IPS-18a (cell line): ENCODE data around the gene CCDC106.

ENCODE experiments used
- H3K27ac ChIP-seq: one replicate; pipeline ENCODE4 v1.5.1; 2013; ENCODE audit warnings: low read length
- H3K27me3 ChIP-seq: one replicate; pipeline ENCODE4 v1.6.1; 2013; ENCODE audit warnings: mild to moderate bottlenecking, low read length; ENCODE audit not compliant: control insufficient read depth, insufficient read depth
- H3K36me3 ChIP-seq: one replicate; pipeline ENCODE4 v1.6.1; 2013; ENCODE audit warnings: low read depth, low read length; ENCODE audit not compliant: control insufficient read depth
- H3K4me1 ChIP-seq: one replicate; pipeline ENCODE4 v1.6.1; 2013; ENCODE audit warnings: low read depth, low read length; ENCODE audit not compliant: control insufficient read depth
- H3K4me3 ChIP-seq: one replicate; pipeline ENCODE4 v1.5.1; 2013; ENCODE audit warnings: low read length
- H3K9ac ChIP-seq: one replicate; pipeline ENCODE4 v1.6.1; 2013; ENCODE audit warnings: mild to moderate bottlenecking, low read length, moderate library complexity
- H3K9me3 ChIP-seq: one replicate; pipeline ENCODE4 v1.6.1; 2013; ENCODE audit warnings: low read depth, low read length; ENCODE audit not compliant: control insufficient read depth

CCDC106 gene

DNA sequence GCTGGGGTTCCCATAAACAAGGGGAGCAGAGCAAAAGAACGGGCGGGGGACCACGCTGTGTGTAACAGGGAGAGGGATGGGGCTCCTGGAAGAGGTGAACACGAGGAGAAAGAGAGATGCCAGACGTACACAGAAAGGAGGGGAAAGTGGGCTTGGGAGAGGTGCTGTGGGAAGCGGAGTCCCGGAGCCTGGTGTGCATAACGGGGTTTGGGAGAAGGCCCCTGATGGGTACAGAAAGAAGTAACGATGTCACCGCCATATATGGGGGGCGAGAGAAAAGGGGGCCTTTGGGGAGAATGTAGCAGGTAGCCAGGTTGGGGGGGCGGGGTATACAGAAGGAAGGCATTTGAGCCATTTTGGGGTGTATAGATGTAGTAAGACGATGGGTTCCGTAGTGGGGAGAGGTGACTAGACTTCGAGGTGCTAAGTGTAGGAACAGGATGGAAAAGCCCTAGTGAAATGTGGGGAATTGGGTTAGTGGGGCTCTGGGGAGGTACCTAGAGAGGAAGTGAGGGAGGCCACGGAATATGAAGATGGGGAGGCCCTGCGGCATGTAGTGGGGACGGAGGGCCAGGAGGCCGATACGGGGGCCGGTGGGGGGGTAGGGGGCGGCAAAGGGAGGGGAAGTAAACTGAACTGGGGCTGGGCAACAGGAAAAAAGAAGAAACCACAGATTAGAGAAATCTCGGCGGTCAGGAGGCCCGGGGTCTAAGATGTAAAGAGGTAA lies 6.4 kb upstream of the CCDC106 start:
- Histone ChIP-seq H3K27me3 (no peaks in the 10 kb centered on the region), H3K4me1 (peaks cover 7% of the 10 kb centered on the region), H3K9me3 (no peaks in the 10 kb centered on the region), H3K4me3 (peak overlapping the region; percentile 88), H3K36me3 (peaks cover 14% of the 10 kb centered on the region), H3K9ac (peak overlapping the region; percentile 92), H3K27ac (peak overlapping the region; percentile 57)

DNA sequence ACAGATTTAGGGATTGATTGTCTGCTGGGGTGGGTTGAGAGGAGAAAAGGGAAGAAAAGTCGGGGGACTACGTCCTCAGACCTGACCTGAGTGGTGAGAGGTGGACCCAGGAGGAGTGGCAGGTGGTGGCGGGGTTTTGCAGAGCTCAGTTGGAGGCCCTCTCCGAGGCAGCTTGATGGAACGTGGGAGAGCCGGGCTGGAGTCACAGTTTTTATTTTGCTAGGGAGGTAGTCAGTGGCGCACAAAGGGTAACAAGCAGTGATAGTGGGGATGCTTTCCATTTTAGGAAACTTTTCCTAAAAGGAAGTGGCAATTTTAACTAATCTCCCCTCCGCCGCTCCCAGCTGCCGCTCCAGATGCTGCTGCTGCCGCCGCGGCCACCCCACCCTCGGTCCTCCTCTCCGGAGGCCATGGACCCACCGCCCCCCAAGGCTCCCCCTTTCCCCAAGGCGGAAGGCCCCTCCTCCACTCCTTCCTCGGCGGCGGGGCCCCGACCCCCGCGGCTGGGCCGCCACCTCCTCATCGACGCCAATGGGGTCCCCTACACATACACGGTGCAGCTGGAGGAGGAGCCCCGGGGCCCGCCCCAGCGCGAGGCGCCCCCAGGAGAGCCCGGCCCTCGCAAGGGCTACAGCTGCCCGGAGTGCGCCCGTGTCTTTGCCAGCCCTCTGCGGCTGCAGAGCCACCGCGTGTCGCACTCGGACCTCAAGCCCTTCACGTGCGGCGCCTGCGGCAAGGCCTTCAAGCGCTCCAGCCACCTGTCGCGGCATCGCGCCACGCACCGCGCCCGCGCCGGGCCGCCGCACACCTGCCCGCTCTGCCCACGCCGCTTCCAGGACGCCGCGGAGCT lies 5.6 kb upstream of the CCDC106 start:
- Histone ChIP-seq H3K27me3 (no peaks in the 10 kb centered on the region), H3K36me3 (peaks cover 14% of the 10 kb centered on the region), H3K27ac (no peak overlapping the region), H3K4me3 (peak overlapping the region; percentile 88), H3K9me3 (no peaks in the 10 kb centered on the region), H3K9ac (peak overlapping the region; percentile 92), H3K4me1 (peaks cover 10% of the 10 kb centered on the region)

DNA sequence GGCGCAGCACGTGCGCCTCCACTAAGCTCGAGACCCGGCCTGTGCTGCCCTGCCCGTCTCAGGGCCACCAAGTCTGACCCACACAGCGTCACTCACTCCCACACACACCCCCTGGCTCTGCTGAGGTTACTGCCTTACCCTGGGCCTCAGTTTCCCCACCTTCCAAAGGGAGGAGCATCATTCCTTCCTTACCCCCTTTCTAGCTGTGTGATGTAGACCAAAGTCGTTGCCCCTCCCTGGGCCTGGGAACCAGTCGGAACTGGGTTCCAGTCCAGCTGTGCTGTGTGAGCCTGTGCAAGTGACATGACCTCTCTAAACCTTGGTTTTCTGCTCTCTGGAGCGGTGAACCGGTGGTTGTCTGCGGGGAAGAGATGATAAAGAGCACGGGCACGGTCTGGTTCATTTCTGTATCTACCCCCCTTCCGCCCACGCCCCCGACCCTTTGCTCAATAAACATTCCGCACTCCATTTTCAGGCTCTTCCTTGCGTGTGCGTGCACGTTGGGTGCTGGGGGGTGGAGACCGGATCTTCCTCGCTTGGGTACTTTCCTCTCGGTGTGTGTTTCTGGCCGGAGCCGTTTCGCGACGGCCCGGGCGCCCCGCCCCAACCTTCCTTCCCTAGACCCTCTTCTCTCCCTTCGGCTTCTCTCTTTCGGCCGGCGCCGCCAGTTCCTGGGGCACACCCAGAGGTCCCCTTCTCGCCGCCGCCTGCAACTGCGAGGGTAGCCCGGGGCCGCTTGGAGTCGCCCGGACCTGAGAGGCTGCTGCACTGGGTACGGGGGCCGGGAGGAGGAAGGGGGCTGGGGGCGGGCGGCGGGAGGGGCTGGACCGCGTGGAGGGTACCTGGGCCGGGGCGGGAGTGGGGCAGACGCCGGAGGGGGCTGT lies 4.8 kb upstream of the CCDC106 start, which contains the start of gene ZNF581:
Gene ZNF581 (plus strand): TSS at position 647 of the 884 bp plus-strand sequence. CDS start 923 bp downstream, outside the sequence.
- Histone ChIP-seq H3K9ac (peak within 1 kb of the TSS; percentile 92), H3K27ac (no peak within 1 kb of the TSS), H3K9me3 (no peaks in the 10 kb centered on the region), H3K27me3 (no peaks in the 10 kb centered on the region), H3K4me3 (peak within 1 kb of the TSS; percentile 88), H3K4me1 (peaks cover 10% of the 10 kb centered on the region), H3K36me3 (peaks cover 14% of the 10 kb centered on the region)

DNA sequence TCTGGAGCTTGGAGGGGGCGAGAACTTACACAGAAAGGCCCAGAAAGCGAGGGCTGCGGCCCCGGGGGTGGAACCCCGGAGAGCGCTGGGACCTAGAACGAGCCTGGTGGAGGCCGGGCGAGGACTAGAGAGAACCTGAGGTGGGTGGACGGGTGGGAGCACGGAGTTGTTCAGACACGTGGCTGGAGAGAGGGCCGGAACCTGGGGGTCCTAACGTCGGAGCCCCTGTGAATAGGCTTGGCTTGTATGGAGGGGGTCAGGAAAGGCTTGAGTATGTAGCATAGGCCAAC lies 4.2 kb upstream of the CCDC106 start:
- Histone ChIP-seq H3K36me3 (peaks cover 14% of the 10 kb centered on the region), H3K27ac (no peak overlapping the region), H3K27me3 (no peaks in the 10 kb centered on the region), H3K4me1 (peaks cover 13% of the 10 kb centered on the region), H3K4me3 (peak overlapping the region; percentile 88), H3K9me3 (no peaks in the 10 kb centered on the region), H3K9ac (peak overlapping the region; percentile 92)

DNA sequence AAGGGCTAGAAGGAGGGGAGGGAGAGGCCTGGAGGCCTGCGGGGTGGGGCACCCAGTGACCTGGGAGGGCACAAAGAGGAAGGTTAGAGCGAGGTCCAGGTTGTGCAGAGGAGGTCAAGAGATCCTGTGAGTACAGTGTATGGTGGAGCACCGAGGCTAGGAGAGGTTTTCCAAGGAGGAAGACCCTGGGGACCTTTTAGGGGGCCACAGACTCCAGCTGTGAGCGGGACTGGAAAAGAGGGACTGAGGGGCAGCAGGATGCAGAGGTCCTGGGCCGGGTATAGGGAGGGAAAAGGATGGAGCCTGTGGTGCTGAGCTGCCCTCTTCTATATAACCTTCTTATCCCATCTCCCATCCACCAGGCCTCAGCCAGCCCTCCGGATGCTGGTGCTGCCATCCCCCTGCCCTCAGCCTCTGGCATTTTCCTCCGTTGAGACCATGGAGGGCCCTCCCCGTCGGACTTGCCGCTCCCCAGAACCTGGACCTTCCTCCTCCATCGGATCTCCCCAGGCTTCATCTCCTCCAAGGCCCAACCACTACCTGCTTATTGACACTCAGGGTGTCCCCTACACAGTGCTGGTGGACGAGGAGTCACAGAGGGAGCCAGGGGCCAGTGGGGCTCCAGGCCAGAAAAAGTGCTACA lies 3.7 kb upstream of the CCDC106 start:
- Histone ChIP-seq H3K4me1 (peaks cover 13% of the 10 kb centered on the region), H3K27me3 (no peaks in the 10 kb centered on the region), H3K9ac (peak overlapping the region; percentile 92), H3K4me3 (peak overlapping the region; percentile 88), H3K27ac (no peak overlapping the region), H3K9me3 (no peaks in the 10 kb centered on the region), H3K36me3 (peaks cover 14% of the 10 kb centered on the region)

DNA sequence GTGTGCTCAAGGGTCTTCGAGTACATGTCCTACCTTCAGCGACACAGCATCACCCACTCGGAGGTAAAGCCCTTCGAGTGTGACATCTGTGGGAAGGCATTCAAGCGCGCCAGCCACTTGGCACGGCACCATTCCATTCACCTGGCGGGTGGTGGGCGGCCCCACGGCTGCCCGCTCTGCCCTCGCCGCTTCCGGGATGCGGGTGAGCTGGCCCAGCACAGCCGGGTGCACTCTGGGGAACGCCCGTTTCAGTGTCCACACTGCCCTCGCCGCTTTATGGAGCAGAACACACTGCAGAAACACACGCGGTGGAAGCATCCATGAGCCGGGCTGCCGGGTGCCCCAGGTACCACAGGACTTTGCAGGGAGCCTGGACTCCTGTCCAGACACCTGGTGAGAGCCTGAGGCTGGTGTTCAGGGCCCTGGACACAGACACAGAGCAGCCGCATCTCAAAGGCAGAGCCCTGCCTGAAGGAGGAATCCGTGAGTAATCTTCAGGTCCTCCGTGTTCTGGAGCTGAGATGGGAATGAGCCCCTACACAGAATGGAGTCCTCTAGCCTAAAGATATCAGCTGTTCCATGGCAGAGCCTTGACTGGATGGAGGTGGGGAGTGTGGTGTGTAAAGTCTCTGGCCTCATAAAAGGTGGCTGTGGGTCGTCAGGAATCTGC lies 3.0 kb upstream of the CCDC106 start:
- no peak overlapping the region for H3K27ac ChIP-seq
- H3K4me3 ChIP-seq = peak overlapping the region; percentile 88
- H3K4me1 ChIP-seq = peaks cover 13% of the 10 kb centered on the region

DNA sequence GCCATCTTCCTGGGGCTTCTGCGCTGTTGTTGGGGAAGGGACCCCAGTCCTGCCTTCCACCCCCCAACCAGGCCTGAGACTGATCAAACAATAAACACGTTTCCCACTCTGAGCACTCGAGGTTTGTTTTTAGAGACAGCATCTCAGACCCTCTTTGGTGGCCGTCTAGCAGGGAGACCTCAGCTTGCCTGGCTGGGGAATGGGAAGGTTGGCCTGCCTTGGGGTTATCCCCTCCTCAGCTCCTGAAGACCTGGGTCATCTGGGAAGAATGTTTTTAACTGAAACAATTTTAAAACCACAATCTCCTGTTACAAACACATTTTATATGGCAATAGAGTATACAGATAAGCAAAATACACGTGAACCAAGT lies 2.5 kb upstream of the CCDC106 start:
- H3K4me3 ChIP-seq = no peak overlapping the region

More for the DNA sequence above, 3.0 kb upstream of the CCDC106 start:
- no peak overlapping the region for H3K9ac ChIP-seq
- H3K27me3 ChIP-seq = no peaks in the 10 kb centered on the region
- peaks cover 14% of the 10 kb centered on the region for H3K36me3 ChIP-seq
- H3K9me3 ChIP-seq = no peaks in the 10 kb centered on the region

DNA sequence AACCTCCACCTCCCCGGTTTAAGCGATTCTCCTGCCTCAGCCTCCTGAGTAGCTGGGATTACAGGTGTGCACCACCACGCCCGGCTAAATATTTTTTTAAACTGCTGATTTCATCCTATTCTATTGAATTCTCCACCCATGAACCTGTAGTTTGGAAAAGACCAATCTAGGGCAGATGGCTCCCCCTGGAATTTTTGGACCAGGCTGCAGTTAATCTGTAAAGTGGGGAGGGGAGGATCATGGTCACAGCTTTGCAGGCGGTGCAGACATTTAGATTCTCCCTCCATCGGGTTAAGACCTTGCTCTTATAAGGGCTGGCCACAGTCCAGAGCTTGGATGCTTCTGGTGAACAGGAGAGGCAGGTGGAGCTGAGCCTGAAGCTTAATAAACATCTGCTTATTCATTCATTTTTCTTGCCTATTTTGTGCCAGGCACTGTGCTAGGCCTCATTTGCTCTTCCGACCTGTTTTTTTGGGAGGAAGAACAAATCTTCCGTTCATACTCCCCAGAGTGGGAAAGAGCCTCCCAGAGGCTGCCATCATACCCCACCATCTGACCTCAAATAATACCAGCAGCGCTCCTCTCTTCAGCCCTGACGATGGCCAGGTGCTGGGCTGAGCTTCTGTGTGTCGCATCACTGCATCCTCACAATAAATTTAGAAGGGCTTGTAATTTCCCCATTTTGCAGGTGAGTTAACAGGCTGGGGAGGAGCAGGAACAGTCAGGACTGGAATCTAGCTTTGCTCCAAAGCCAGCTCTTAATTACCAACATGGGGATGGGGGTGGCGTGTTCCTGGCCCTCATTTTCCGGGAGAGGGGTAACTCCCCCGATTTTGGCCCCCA lies 902 bp upstream of the CCDC106 start:
- Histone ChIP-seq H3K4me1 (peaks cover 13% of the 10 kb centered on the region), H3K27ac (no peak overlapping the region), H3K36me3 (peaks cover 14% of the 10 kb centered on the region), H3K4me3 (peak overlapping the region; percentile 66), H3K27me3 (no peaks in the 10 kb centered on the region), H3K9me3 (no peaks in the 10 kb centered on the region), H3K9ac (peak overlapping the region; percentile 55)

More for the DNA sequence above, 2.5 kb upstream of the CCDC106 start:
- H3K9me3 ChIP-seq = no peaks in the 10 kb centered on the region
- H3K27me3 ChIP-seq = no peaks in the 10 kb centered on the region
- peaks cover 14% of the 10 kb centered on the region for H3K36me3 ChIP-seq
- H3K4me1 ChIP-seq = peaks cover 13% of the 10 kb centered on the region
- H3K27ac ChIP-seq = no peak overlapping the region
- no peak overlapping the region for H3K9ac ChIP-seq

DNA sequence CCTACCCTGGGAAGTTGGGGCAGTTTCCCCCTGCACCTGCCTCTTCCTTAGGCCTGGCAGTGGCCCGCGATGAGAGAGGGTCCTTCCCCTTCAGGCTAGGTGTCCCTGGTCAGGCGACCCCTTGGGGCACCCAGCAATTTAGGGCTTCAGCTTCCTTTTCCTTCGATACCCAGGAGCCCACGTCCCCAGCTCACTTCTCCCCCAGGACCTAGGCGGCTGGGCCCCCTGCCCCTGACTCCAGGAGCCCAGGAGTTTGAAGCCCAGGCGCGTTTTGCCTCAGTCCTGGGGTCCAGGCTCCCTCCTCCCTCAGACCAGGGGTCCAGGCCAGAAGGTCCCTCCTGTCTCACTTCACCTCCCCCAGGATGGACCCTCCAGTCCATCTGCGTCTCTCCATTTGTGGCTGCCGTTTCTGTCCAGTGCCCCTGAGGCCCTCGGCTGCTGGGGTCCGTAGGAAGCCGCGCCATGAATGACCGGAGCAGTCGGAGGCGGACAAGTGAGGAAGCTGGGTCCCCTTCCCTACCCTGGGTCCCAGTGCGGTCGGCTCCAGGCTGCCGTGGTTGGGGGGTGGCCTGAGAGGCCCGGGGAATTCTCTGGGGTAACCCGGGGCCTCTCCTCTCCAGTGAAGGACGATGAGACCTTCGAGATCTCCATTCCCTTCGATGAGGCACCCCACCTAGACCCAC lies 714 bp downstream of the CCDC106 start:
- peak overlapping the region; percentile 55 for H3K9ac ChIP-seq
- H3K4me1 ChIP-seq = peaks cover 6% of the 10 kb centered on the region
- H3K9me3 ChIP-seq = no peaks in the 10 kb centered on the region
- peak overlapping the region; percentile 66 for H3K4me3 ChIP-seq
- peaks cover 14% of the 10 kb centered on the region for H3K36me3 ChIP-seq
- H3K27me3 ChIP-seq = no peaks in the 10 kb centered on the region
- no peak overlapping the region for H3K27ac ChIP-seq
